BLaER1 treated with 17β-estradiol and CSF1 and Interleukin-3, amounts not matched to agents 10 nM and 100 nM (cell line): ENCODE measurements around the gene CFAP74.

Source experiments
- H3K27ac ChIP-seq, 11 experiments: shearing (Covaris generic); formaldehyde crosslinking; 2 replicates each; pipeline ENCODE4 v1.8.1; 2022
- H3K27me3 ChIP-seq, 11 experiments: shearing (Covaris generic); formaldehyde crosslinking; 2 replicates each; pipeline ENCODE4 v1.8.1; 2022
- H3K36me3 ChIP-seq, 11 experiments: shearing (Covaris generic); formaldehyde crosslinking; 2 replicates each; pipeline ENCODE4 v1.8.1; 2022
- H3K4me1 ChIP-seq, 10 experiments: shearing (Covaris generic); formaldehyde crosslinking; 2 replicates each; pipeline ENCODE4 v1.8.1; 2022
- H3K4me2 ChIP-seq, 11 experiments: shearing (Covaris generic); formaldehyde crosslinking; 2 replicates each; pipeline ENCODE4 v1.8.1; 2022
- H3K4me3 ChIP-seq, 10 experiments: shearing (Covaris generic); formaldehyde crosslinking; 2 replicates each; pipeline ENCODE4 v1.8.1; 2022
- H3K9ac ChIP-seq, 11 experiments: shearing (Covaris generic); formaldehyde crosslinking; 2 replicates each; pipeline ENCODE4 v1.8.1; 2022
- H3K9me3 ChIP-seq, 11 experiments: shearing (Covaris generic); formaldehyde crosslinking; replicated peaks in 1 of 11; 2 replicates each; pipeline ENCODE4 v1.8.1; 2022
- H4K20me1 ChIP-seq, 11 experiments: shearing (Covaris generic); formaldehyde crosslinking; 2 replicates each; pipeline ENCODE4 v1.8.1; 2022
- Cebpa-rat ChIP-seq, 11 experiments: shearing (Covaris generic); IDR thresholded peaks; 2 replicates each; pipeline ENCODE4 v1.8.1; 2022

Gene CFAP74

GRCh38 chr1:1895060-1895418 is 108.5 kb downstream of the CFAP74 start:
- Histone ChIP-seq H3K4me1 (peaks cover 61 to 85% (median 83%) of the 10 kb centered on the region in 10 experiments), H3K27ac (peak overlapping the region in 7 of 11 experiments; percentile 38 to 98 (median 65); a peak in 16 of 22 replicates), H3K4me3 (peak overlapping the region in 6 of 10 experiments; percentile 4 to 42 (median 11); a peak in 5 of 20 replicates), H3K36me3 (no peaks in the 10 kb centered on the region), H4K20me1 (peaks cover 0 to 35% (median 8%) of the 10 kb centered on the region in 11 experiments; a peak in 11 of 22 replicates), H3K4me2 (peak overlapping the region; percentile 76 to 97 (median 89)), H3K9ac (peak overlapping the region; percentile 28 to 100 (median 53); a peak in 17 of 22 replicates), H3K9me3 (no peaks in the 10 kb centered on the region), H3K27me3 (no peaks in the 10 kb centered on the region)
- no peak for TF ChIP-seq Cebpa-rat (IDR thresholded peaks at IDR 0.05)

- peak overlapping the region; percentile 76 to 97 (median 89) for H3K4me2 ChIP-seq
- no peaks in the 10 kb centered on the region for H3K36me3 ChIP-seq
- no peaks in the 10 kb centered on the region for H3K27me3 ChIP-seq
- H3K27ac ChIP-seq: peak overlapping the region in 8 of 11 experiments; percentile 38 to 98 (median 60); a peak in 16 of 22 replicates
- H4K20me1 ChIP-seq: peaks cover under 1 to 39% (median 9%) of the 10 kb centered on the region in 11 experiments; a peak in 19 of 22 replicates
- no peak for TF ChIP-seq Cebpa-rat (IDR thresholded peaks at IDR 0.05)
- H3K9me3 ChIP-seq: no peaks in the 10 kb centered on the region
- peak overlapping the region in 6 of 10 experiments; percentile 4 to 42 (median 11); a peak in 6 of 20 replicates for H3K4me3 ChIP-seq
- peaks cover 56 to 80% (median 78%) of the 10 kb centered on the region in 10 experiments for H3K4me1 ChIP-seq
- H3K9ac ChIP-seq: peak overlapping the region; percentile 28 to 100 (median 53); a peak in 20 of 22 replicates
These were observed 109.1 kb downstream of the CFAP74 start for GRCh38 chr1:1894354-1895059.

- Histone ChIP-seq H3K36me3 (no peaks in the 10 kb centered on the region), H3K9me3 (no peaks in the 10 kb centered on the region), H4K20me1 (peaks cover 6 to 44% (median 14%) of the 10 kb centered on the region in 11 experiments), H3K27me3 (no peaks in the 10 kb centered on the region), H3K4me3 (no peak overlapping the region; a peak in 2 of 20 replicates), H3K4me2 (peak overlapping the region; percentile 76 to 97 (median 89)), H3K4me1 (peaks cover 51 to 76% (median 74%) of the 10 kb centered on the region in 10 experiments), H3K9ac (peak overlapping the region; percentile 28 to 100 (median 53); a peak in 19 of 22 replicates), H3K27ac (peak overlapping the region in 8 of 11 experiments; percentile 38 to 98 (median 60); a peak in 16 of 22 replicates)
- TF ChIP-seq Cebpa-rat (IDR thresholded peaks at IDR 0.05): no peak
These were observed 109.6 kb downstream of the CFAP74 start for GRCh38 chr1:1893997-1894353.

GRCh38 chr1:1893291-1893985 is 110.1 kb downstream of the CFAP74 start:
- Histone ChIP-seq H3K4me1 (peaks cover 56 to 76% (median 73%) of the 10 kb centered on the region in 10 experiments), H3K9ac (peak overlapping the region; percentile 28 to 100 (median 53); a peak in 16 of 22 replicates), H4K20me1 (peaks cover 11 to 49% (median 19%) of the 10 kb centered on the region in 11 experiments), H3K4me3 (no peak overlapping the region), H3K27ac (peak overlapping the region in 7 of 11 experiments; percentile 38 to 98 (median 65); a peak in 13 of 22 replicates), H3K27me3 (no peaks in the 10 kb centered on the region), H3K4me2 (peak overlapping the region; percentile 76 to 97 (median 89)), H3K36me3 (peaks cover 0 to 5% (median 1%) of the 10 kb centered on the region in 11 experiments; a peak in 6 of 22 replicates), H3K9me3 (no peaks in the 10 kb centered on the region)
- no peak for TF ChIP-seq Cebpa-rat (IDR thresholded peaks at IDR 0.05)

GRCh38 chr1:1892763-1893120 is 110.8 kb downstream of the CFAP74 start:
- no peak for TF ChIP-seq Cebpa-rat (IDR thresholded peaks at IDR 0.05)
- Histone ChIP-seq H3K4me2 (peak overlapping the region; percentile 85 to 97 (median 92)), H3K27ac (peak overlapping the region in 3 of 11 experiments; percentile 98 to 100 (median 99); a peak in 5 of 22 replicates), H3K4me3 (peak overlapping the region in 4 of 10 experiments; percentile 82 to 97 (median 94); a peak in 6 of 20 replicates), H3K9me3 (no peaks in the 10 kb centered on the region), H3K4me1 (peaks cover 63 to 76% (median 74%) of the 10 kb centered on the region in 10 experiments), H4K20me1 (peaks cover 18 to 56% (median 26%) of the 10 kb centered on the region in 11 experiments), H3K9ac (peak overlapping the region in 9 of 11 experiments; percentile 83 to 100 (median 99); a peak in 15 of 22 replicates), H3K27me3 (no peaks in the 10 kb centered on the region), H3K36me3 (peaks cover 0 to 12% (median 8%) of the 10 kb centered on the region in 11 experiments; a peak in 11 of 22 replicates)

GRCh38 chr1:1892079-1892762 is 111.4 kb downstream of the CFAP74 start:
- peaks cover 63 to 76% (median 74%) of the 10 kb centered on the region in 10 experiments for H3K4me1 ChIP-seq
- peak overlapping the region; percentile 85 to 97 (median 92) for H3K4me2 ChIP-seq
- H3K27ac ChIP-seq: peak overlapping the region; percentile 3 to 100 (median 98); a peak in 21 of 22 replicates
- H3K9ac ChIP-seq: peak overlapping the region; percentile 77 to 100 (median 99)
- no peaks in the 10 kb centered on the region for H3K27me3 ChIP-seq
- H4K20me1 ChIP-seq: peaks cover 23 to 61% (median 32%) of the 10 kb centered on the region in 11 experiments
- TF ChIP-seq Cebpa-rat (IDR thresholded peaks at IDR 0.05): no peak
- peak overlapping the region; percentile 81 to 97 (median 94) for H3K4me3 ChIP-seq
- no peaks in the 10 kb centered on the region for H3K9me3 ChIP-seq
- H3K36me3 ChIP-seq: peaks cover 0 to 14% (median 10%) of the 10 kb centered on the region in 11 experiments; a peak in 11 of 22 replicates

- H3K27me3 ChIP-seq: no peaks in the 10 kb centered on the region
- peak overlapping the region; percentile 85 to 97 (median 92) for H3K4me2 ChIP-seq
- H3K27ac ChIP-seq: peak overlapping the region; percentile 94 to 100 (median 99)
- H4K20me1 ChIP-seq: peaks cover 30 to 68% (median 39%) of the 10 kb centered on the region in 11 experiments
- no peak for TF ChIP-seq Cebpa-rat (IDR thresholded peaks at IDR 0.05)
- peaks cover 67 to 76% (median 73%) of the 10 kb centered on the region in 10 experiments for H3K4me1 ChIP-seq
- peaks cover 0 to 21% (median 11%) of the 10 kb centered on the region in 11 experiments; a peak in 13 of 22 replicates for H3K36me3 ChIP-seq
- peak overlapping the region; percentile 98 to 100 (median 99) for H3K9ac ChIP-seq
- H3K9me3 ChIP-seq: no peaks in the 10 kb centered on the region
- H3K4me3 ChIP-seq: peak overlapping the region; percentile 81 to 97 (median 94)
These were observed 112.1 kb downstream of the CFAP74 start for GRCh38 chr1:1891349-1892078.
